GM19395 (cell line): Measurements from ENCODE around the gene DNAJC17.

ENCODE experiments used
- ATAC-seq: cut with Tn5 transposase; IDR thresholded peaks from one replicate; pipeline ENCODE4 v1.9.1; 2021; ENCODE audit warnings: mild to moderate bottlenecking, moderate library complexity; ENCODE audit not compliant: unreplicated experiment

The DNAJC17 gene

GRCh38 chr15:40807028-40807887 lies at the start of gene DNAJC17, which contains the start of gene ZFYVE19:
Gene DNAJC17, minus strand, starts transcription at chr15:40807473. Its CDS starts 27 bp downstream, at chr15:40807446.
Gene ZFYVE19, plus strand, starts transcription at chr15:40807089. Its CDS starts 501 bp downstream, at chr15:40807590.
- ATAC-seq: peak; percentile 94

DNA sequence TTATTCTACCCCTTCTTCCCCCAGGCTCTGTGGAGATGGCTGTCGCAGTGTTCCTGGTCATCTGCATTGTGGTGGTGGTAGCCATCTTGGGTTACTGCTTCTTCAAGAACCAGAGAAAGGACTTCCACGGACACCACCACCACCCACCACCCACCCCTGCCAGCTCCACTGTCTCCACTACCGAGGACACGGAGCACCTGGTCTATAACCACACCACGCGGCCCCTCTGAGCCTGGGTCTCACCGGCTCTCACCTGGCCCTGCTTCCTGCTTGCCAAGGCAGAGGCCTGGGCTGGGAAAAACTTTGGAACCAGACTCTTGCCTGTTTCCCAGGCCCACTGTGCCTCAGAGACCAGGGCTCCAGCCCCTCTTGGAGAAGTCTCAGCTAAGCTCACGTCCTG lies 49.5 kb upstream of the DNAJC17 start:
- no peak for ATAC-seq

DNA sequence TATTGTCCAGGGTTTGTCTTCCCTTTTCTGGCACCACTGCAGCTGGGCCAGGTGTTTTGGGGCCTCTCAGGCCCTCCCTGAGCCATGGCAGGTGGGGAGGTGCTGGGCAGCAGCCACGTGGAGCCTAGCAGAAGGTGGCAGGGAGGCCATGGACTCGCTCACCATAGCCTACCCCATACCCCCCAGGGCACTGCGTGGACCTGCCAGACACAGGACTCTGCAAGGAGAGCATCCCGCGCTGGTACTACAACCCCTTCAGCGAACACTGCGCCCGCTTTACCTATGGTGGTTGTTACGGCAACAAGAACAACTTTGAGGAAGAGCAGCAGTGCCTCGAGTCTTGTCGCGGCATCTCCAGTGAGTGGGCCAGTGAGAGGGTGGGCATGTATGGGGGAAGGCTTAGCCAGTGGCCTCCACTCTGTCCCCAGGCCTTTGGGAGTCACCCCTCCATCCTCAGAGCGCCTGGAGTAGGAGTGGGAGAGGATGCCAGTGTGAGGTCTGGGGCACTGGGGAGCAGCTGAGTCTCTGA lies 48.5 kb upstream of the DNAJC17 start:
- ATAC-seq: no peak

DNA sequence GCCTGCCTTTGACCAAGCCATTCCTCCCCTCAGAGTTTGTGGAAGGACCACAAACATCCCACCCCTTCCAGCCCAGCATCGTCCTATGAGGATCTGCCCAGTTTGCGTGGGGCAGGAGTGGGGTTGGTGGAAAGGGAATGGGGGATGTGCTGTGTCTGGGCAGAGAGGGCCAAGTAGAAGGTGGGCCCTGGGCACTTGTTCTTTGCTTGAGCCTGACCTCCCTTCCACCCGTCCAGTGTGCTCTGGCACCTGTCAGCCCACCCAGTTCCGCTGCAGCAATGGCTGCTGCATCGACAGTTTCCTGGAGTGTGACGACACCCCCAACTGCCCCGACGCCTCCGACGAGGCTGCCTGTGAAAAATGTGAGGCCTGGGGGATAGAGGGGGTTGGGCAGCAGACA lies 46.9 kb upstream of the DNAJC17 start:
- no peak for ATAC-seq

GRCh38 chr15:40853241-40853890 lies 46.1 kb upstream of the DNAJC17 start:
- no peak for ATAC-seq

DNA sequence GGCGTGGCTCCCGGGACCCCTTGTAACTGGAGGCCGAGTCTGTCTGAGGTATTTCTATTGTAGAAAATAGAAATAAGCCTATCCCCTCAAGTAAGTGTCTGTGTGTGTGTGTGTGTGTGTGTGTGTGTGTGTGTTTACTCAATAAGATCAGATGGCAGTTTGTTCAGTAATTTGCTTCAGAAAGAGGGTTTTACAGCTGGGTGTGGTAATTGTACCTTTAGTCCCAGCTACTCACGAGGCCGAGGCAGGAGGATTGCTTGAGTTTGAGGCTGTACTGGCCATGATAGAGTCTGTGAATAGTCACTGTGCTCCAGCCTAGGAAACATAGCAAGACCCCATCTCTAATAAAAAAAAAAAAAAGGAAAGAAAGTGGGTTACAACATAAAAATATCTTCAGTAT lies 45.3 kb upstream of the DNAJC17 start:
- ATAC-seq: no peak

DNA sequence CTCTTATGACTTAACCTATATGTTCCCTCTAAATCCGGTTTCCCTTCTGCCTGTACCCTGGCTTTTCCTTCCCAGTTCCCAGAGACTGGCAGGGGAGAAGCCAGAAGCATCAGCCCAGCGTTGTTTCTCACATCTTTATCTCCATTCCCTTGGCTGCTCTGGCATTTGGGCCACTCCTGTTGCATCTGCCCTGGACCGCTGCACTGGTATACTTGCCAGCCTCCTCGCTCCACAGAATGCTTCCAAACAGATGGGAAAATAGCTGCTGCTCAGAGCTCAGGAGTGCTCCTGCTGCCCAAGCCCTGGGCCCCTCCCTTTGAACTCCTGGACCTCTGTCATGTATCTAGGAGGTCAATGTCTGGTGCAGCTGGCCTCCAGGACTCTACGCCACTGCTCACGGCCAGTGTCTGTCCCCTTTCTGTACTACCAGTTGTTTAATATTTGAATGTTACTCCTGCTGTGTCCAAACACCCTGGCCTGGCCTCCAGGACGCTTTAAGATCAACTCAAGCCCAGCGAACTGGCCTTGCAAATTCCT lies 43.4 kb upstream of the DNAJC17 start:
- no peak for ATAC-seq

- peak; percentile 70 for ATAC-seq
Measured at GRCh38 chr15:40847223-40847961, 40.1 kb upstream of the DNAJC17 start.

- ATAC-seq: no peak
Measured at GRCh38 chr15:40846841-40847222, 39.6 kb upstream of the DNAJC17 start.

DNA sequence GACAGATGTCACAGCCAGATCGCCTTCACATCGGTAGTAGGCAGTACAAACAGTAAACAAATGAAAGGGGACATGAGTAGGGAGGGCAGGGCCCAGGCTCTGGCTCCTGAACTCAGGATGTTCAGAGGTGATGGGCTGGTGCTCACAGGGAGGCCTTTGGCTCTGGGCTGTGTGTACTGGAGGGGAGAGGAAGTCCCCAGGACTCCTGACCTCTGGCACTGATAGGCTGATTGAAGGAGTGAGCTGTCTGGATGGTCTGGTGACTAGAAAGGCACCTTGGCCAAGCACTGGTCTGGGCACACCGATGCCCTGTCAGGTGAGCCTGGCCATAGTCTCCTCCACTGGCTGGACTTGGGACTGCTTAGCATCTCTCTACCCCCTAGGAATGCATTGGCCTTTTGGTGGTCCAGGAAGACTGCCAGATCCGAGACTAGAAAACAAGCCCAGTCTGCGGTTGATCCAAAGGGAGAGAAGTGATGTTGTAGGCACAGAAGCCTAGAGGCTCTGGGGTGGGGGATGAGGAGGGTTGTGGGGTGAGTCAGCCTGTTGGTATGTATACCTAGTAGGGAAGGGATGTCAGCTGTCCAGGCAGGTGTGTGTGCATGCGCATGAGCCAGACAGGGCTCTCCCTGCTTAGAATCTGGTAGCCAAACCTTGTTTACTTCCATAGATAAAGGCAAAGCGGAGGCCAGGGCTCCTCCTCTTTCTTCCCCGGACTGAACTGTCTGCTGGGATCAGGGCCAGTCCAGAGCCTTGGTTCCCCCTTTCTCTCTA lies 38.4 kb upstream of the DNAJC17 start:
- no peak for ATAC-seq

- ATAC-seq: no peak
Measured at GRCh38 chr15:40845036-40845435, 37.8 kb upstream of the DNAJC17 start.

GRCh38 chr15:40844696-40845030 lies 37.4 kb upstream of the DNAJC17 start:
- no peak for ATAC-seq

GRCh38 chr15:40843885-40844695 lies 36.8 kb upstream of the DNAJC17 start, which contains the start of gene SPINT1:
Gene SPINT1, plus strand, starts transcription at chr15:40844048. Its CDS starts 507 bp downstream, at chr15:40844555.
- no peak for ATAC-seq

DNA sequence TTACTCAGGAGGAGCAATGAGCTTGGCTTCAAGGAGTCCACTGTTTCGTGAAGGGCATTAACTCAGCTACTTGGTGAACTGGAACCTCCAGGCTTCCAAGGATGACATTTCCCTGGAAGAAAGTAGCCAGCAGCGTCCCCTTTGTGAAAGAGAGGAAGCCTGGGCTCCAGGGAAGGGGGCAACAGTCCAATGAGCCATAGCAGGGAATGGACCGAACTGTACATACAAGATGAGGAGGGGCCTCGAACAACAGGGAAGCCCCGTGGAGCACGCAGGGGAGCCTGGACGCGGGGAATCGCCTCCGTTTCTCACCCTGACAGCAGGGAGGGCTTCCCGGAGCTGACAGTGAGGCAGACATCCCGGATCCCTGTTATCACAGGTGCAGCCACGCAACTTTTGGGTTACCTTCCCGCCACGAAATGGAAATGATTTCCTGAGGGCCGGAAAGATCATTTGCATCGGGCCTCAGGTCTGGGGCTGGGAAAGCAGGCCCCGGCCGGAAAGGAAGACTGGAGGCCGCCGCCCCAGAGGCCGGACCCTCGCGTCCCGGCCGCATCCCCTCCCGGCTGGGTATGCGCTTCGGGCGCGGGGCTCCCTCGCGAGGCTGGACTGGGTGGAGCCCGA lies 36.1 kb upstream of the DNAJC17 start:
- ATAC-seq: no peak

GRCh38 chr15:40841741-40842140 lies 34.5 kb upstream of the DNAJC17 start:
- ATAC-seq: no peak

DNA sequence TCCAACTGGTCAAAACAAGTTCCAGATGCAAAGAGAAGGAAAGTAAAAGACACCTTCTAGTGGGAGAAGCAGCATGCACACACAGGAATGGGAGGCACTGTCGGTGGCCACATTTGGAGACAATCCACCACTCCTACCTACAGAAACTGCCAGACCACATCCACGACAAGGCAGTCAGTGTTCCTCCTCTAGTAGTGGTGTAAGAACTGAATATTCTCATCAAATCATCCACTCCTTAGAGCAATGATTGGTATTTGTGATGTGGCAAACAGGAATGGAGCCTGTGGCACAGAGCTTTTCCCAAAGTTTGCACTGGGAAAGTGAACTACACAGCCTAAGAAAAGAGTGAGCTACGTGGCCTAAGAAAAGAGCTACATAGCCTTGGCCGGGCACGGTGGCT lies 31.5 kb upstream of the DNAJC17 start:
- no peak for ATAC-seq

- no peak for ATAC-seq
Measured at GRCh38 chr15:40836020-40836419, 28.7 kb upstream of the DNAJC17 start.

DNA sequence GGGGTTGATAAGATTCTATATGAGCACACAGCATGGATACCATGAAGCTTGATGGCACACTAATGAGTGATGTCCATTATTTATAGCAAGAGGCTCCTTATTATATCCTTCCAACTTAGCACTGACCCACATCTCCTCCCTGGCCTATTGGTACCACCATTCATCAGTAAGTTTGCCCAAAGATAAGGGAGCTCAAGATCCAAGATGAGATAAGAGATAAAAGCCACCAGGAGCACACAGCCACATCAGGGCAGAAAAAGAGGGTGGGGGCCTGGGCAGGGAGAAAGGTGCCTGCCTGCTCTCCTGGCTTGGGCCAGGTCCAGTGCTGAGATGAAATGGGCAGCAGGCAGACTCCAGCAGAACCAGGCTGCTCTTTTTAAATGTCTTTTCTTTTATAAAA lies 25.6 kb upstream of the DNAJC17 start:
- no peak for ATAC-seq

GRCh38 chr15:40831861-40832260 lies 24.6 kb upstream of the DNAJC17 start:
- no peak for ATAC-seq
